K562 (cell line): Measurements from ENCODE around the gene ZNF438. TPM values are rescaled to one million over a fixed set of nuclear protein-coding genes. Genes with fewer than 3 reads are reported as not detected.

ENCODE experiments used
- ATAC-seq: fragments of 200-7000 bp; cut with Tn5 transposase; 3 replicates; pipeline ENCODE4 v1.9.1; 2020; ENCODE audit warnings: moderate library complexity
- BruUV-seq: library from RNA; stranded (reverse); fragments of 400-500 nt; replicated peaks from 2 replicates; lab custom pipeline; 2021; lab: Mats Ljungman, UMichigan
- CTCF ChIA-PET: fragments of 300-600 bp; formaldehyde crosslinking; extraction: SDS; loops from one replicate; lab custom pipeline; 2021; ENCODE audit warnings: low intra/inter-chr PET ratio; lab: Yijun Ruan, JAX
- POLR2A ChIA-PET: fragments of 300-600, 350-650 bp; sonication (Branson Sonifier 250); formaldehyde crosslinking; extraction: SDS; loops from one replicate; lab custom pipeline; 2021; ENCODE audit warnings: antibody characterized with exemption, inconsistent platforms; lab: Yijun Ruan, JAX
- DNase-seq, 4 experiments: peaks; one replicate each; pipeline versions ENCODE4 v3.0.0 to v3.0.0-alpha.2; 2011 to 2018; ENCODE audit warnings: low spot score in 3 of 4, mixed read lengths in 3 of 4; ENCODE audit errors: extremely low read depth in 1 of 4
- FAIRE-seq: peaks from 2 replicates; lab custom pipeline; 2011; peaks lifted over from hg19 to GRCh38; lab: Jason Lieb, UNC
- H2AFZ ChIP-seq: 2 replicates; pipeline ENCODE4 v1.6.0; 2011; ENCODE audit warnings: low read depth, low read length, control low read depth, inconsistent platforms
- H3K27ac ChIP-seq: fragments of 200-600 bp; 3 replicates; pipeline ENCODE4 v1.8.0; 2011; ENCODE audit warnings: low read depth, mild to moderate bottlenecking, control low read depth, inconsistent platforms, low read length, moderate library complexity, mixed read lengths; ENCODE audit errors: extremely low read depth
- H3K27me3 ChIP-seq, 2 experiments: fragments of 300-600 bp in 1 of 2; 2 replicates in 1 of 2; 3 replicates in 1 of 2; pipeline versions ENCODE4 v1.6.0 to v1.8.0; 2011; ENCODE audit warnings: inconsistent platforms in 2 of 2, low read length in 2 of 2, mild to moderate bottlenecking in 1 of 2, mixed read lengths in 1 of 2, moderate library complexity in 1 of 2; ENCODE audit not compliant: control insufficient read depth in 2 of 2, insufficient read depth in 2 of 2
- H3K36me3 ChIP-seq: fragments of 300-600 bp; 3 replicates; pipeline ENCODE4 v1.8.0; 2011; ENCODE audit warnings: mild to moderate bottlenecking, low read length, inconsistent platforms; ENCODE audit not compliant: control insufficient read depth, insufficient read depth
- H3K4me1 ChIP-seq, 2 experiments: fragments of 200-600 bp in 1 of 2; replicated peaks in 1 of 2; 2 replicates in 1 of 2; 3 replicates in 1 of 2; pipeline versions ENCODE4 v1.5.1 to v1.8.0; 2011; ENCODE audit warnings: inconsistent platforms in 2 of 2, low read length in 2 of 2, mild to moderate bottlenecking in 1 of 2, mixed read lengths in 1 of 2, moderate library complexity in 1 of 2; ENCODE audit not compliant: control insufficient read depth in 2 of 2, insufficient read depth in 2 of 2
- H3K4me2 ChIP-seq: 2 replicates; pipeline ENCODE4 v1.6.1; 2011; ENCODE audit warnings: low read length, control low read depth, inconsistent platforms, mixed read lengths; ENCODE audit not compliant: insufficient read depth
- H3K4me3 ChIP-seq: fragments of 200-600 bp; sonication (generic), shearing (Covaris generic); 2 replicates; pipeline ENCODE4 v1.5.1; 2016; ENCODE audit warnings: control low read depth, inconsistent platforms
- H3K79me2 ChIP-seq: fragments of 200-600 bp; 3 replicates; pipeline ENCODE4 v1.8.0; 2011; ENCODE audit warnings: low read length, inconsistent platforms; ENCODE audit not compliant: control insufficient read depth, insufficient read depth
- H3K9ac ChIP-seq, 2 experiments: 2 replicates each; pipeline versions ENCODE4 v1.6.0 to v1.6.1; 2011; ENCODE audit warnings: low read depth in 2 of 2, low read length in 2 of 2, control low read depth in 1 of 2, inconsistent platforms in 1 of 2, mild to moderate bottlenecking in 1 of 2, mixed read lengths in 1 of 2; ENCODE audit not compliant: insufficient read depth in 1 of 2
- H3K9me1 ChIP-seq: one replicate; pipeline ENCODE4 v1.6.0; 2011; ENCODE audit warnings: inconsistent platforms, mild to moderate bottlenecking, low read length, moderate library complexity; ENCODE audit not compliant: control insufficient read depth, insufficient read depth
- H3K9me3 ChIP-seq: replicated peaks from 2 replicates; pipeline ENCODE4 v1.5.1; 2011; ENCODE audit warnings: low read depth, low read length, inconsistent platforms; ENCODE audit not compliant: control insufficient read depth, insufficient read depth
- H4K20me1 ChIP-seq: replicated peaks from 2 replicates; pipeline ENCODE4 v1.6.1; 2011; ENCODE audit warnings: low read length, inconsistent platforms, mixed read lengths; ENCODE audit not compliant: control insufficient read depth, insufficient read depth
- ESRRA ChIP-seq: fragments of 450-650 bp; IDR thresholded peaks from 2 replicates; pipeline ENCODE4 v1.6.1; 2014; ENCODE audit warnings: low read depth, mild to moderate bottlenecking, moderate library complexity, borderline replicate concordance
- LEF1 ChIP-seq: fragments of 450-650 bp; IDR thresholded peaks from 2 replicates; pipeline ENCODE4 v1.6.1; 2016; ENCODE audit warnings: mild to moderate bottlenecking
- MTA1 ChIP-seq: fragments of 450-650 bp; IDR thresholded peaks from 2 replicates; pipeline ENCODE4 v1.6.1; 2017; ENCODE audit warnings: borderline replicate concordance
- PHF20 ChIP-seq: fragments of 450-650 bp; IDR thresholded peaks from 2 replicates; pipeline ENCODE4 v1.6.1; 2018; ENCODE audit not compliant: partially characterized antibody
- SREBF2 ChIP-seq: sonication (generic); formaldehyde crosslinking; IDR thresholded peaks from 2 replicates; pipeline ENCODE4 v1.4.0; 2020; ENCODE audit warnings: mild to moderate bottlenecking, missing genetic modification reagents
- ZNF696 ChIP-seq: fragments of 250-450 bp; sonication (Bioruptor Pico); conservative IDR thresholded peaks from 2 replicates; pipeline ENCODE4 v1.4.0; 2020; ENCODE audit warnings: mild to moderate bottlenecking, moderate library complexity
- WGBS: fragments of 100-300 bp; shearing (Covaris generic); methylation state at CpG from one replicate; pipeline ENCODE4 v1.1.6; 2016; ENCODE audit warnings: low coverage, mixed read lengths; ENCODE audit not compliant: insufficient coverage; ENCODE audit errors: missing lambda C conversion rate; 5-methylcytosine and 5-hydroxymethylcytosine counted together
- in situ Hi-C: fragments of 300-500 bp; cut with MboI; formaldehyde crosslinking; loops from 4 replicates; pipeline ENCODE4 v1.15.0; 2018; ENCODE audit warnings: inconsistent platforms, mixed read lengths
- intact Hi-C: fragments of 100-400 bp; cut with micrococcal nuclease; formaldehyde crosslinking; loops from 2 replicates; pipeline ENCODE4 v1.14.2; 2022
- polyA plus RNA-seq, 8 experiments: library from polyadenylated mRNA; depleted of rRNA in 4 of 8; stranded (reverse) in 5 of 8; unstranded in 3 of 8; fragments of >200 nt; fragmentation: Nextera tagmentation in 2 of 8; fragmentation: Illumina TruSeq in 1 of 8; extraction: Ambion mirVana in 2 of 8; extraction: Trizol in 1 of 8; gene quantifications; 2 replicates each; pipeline versions ENCODE4 v1.2.1 to v1.2.3, GENCODE V29; 2011 to 2014; ENCODE audit warnings: inconsistent platforms in 1 of 8, missing spikeins in 1 of 8
- total RNA-seq, 7 experiments: library from RNA; depleted of rRNA in 6 of 7; stranded (reverse); fragments of >200 nt in 6 of 7; fragmentation: Illumina TruSeq in 2 of 7; extraction: Trizol in 2 of 7; gene quantifications; 2 replicates each; pipeline versions ENCODE4 v1.2.1 to v1.2.3, GENCODE V29; 2011 to 2021; ENCODE audit warnings: low replicate concordance in 1 of 7
- TF ChIP-seq, protein P1 (sequence below): sonication (generic); formaldehyde crosslinking; IDR thresholded peaks from 2 replicates; pipeline ENCODE4 v1.8.1; 2023; ENCODE audit warnings: mild to moderate bottlenecking, missing genetic modification reagents

The ZNF438 gene
- total and polyA plus RNA-seq, 9 of the 15 experiments (the other 6 are each of a cell fraction or from before 2014, with no cell fraction given), result 0.45 to 1.5 (median 0.91) TPM

DNA sequence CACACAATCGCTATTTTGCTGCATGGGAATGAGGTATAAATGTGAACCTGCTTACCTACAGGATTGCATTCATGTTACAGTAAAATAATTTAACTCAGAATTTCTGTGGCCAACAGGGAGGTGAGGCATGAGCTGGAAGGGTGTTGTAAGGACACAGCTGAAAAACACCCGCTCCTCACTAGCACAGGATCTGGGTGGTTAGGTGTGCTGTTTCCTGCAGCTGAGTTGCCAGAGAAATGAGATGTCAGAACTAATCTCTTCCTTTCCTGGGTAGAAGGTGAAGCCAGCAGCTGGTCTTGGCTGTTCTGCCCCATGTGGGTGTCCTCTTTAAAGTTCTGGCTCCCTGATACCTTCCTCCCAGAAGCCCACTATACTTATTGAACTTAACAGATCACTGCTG, 39.0 kb upstream of the ZNF438 start:
- H3K27me3 ChIP-seq, result peaks cover 6 to 11% of the 10 kb centered on the region in 2 experiments; a peak in 3 of 5 replicates
- no peak overlapping the region for H2AFZ ChIP-seq
- no peak overlapping the region for H3K9ac ChIP-seq
- no peaks in the 10 kb centered on the region for H3K4me1 ChIP-seq
- DNase-seq, result no peak
- no peaks in the 10 kb centered on the region for H3K9me1 ChIP-seq
- H3K79me2 ChIP-seq, result no peaks in the 10 kb centered on the region
- no peak for TF ChIP-seq ZNF696 (CRISPR knock-in tag)
- TF ChIP-seq, protein P1, sequence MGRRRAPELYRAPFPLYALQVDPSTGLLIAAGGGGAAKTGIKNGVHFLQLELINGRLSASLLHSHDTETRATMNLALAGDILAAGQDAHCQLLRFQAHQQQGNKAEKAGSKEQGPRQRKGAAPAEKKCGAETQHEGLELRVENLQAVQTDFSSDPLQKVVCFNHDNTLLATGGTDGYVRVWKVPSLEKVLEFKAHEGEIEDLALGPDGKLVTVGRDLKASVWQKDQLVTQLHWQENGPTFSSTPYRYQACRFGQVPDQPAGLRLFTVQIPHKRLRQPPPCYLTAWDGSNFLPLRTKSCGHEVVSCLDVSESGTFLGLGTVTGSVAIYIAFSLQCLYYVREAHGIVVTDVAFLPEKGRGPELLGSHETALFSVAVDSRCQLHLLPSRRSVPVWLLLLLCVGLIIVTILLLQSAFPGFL (CRISPR knock-in tag), result no peak
- no peak for TF ChIP-seq SREBF2
- TF ChIP-seq MTA1, result no peak
- TF ChIP-seq LEF1, result no peak
- no peak for TF ChIP-seq PHF20
- TF ChIP-seq ESRRA, result no peak
- no peak for FAIRE-seq
- no peak overlapping the region for H3K27ac ChIP-seq
- H3K9me3 ChIP-seq, result no peaks in the 10 kb centered on the region
- no TSS peak for BruUV-seq
- intact Hi-C loops, result no loop called here
- ChIA-PET POLR2A (interaction anchor here (0.7 kb wide), 1 partner anchor 17 kb away, joined by 3 read pairs; no protein-coding TSS in a partner anchor), CTCF (no interaction called here)
- 0% methylated on average over 2 of the region's 2 CpGs for WGBS
- no peak overlapping the region for H3K4me2 ChIP-seq
- no peak overlapping the region for H3K4me3 ChIP-seq
- H3K36me3 ChIP-seq, result no peaks in the 10 kb centered on the region
- no peak for ATAC-seq
- in situ Hi-C loops, result no loop called here
- H4K20me1 ChIP-seq, result no peaks in the 10 kb centered on the region
